ENCODE results near the gene TMEM163. TPM values are rescaled to one million over a fixed set of nuclear protein-coding genes. Genes with fewer than 3 reads are reported as not detected.

Gene TMEM163
- total RNA-seq, 1 donor from 2014 or later, result not detected

- TF ChIP-seq CTCF (IDR thresholded peaks at IDR 0.05; ENCODE audit: insufficient read depth, low read length, severe bottlenecking), result no peak
- DNase-seq (ENCODE audit: low read depth) (no peak), FAIRE-seq (no peak)
- Histone ChIP-seq H3K36me3 (ENCODE audit: control insufficient read depth, insufficient read depth, low read length) (peaks cover 1% of the 10 kb centered on the region), H3K4me3 (ENCODE audit: low read depth, low read length) (no peak overlapping the region), H3K27me3 (ENCODE audit: control insufficient read depth, insufficient read depth, low read length) (no peaks in the 10 kb centered on the region)
Observed at GRCh38 chr2:134448650-134449049, 270.1 kb downstream of the TMEM163 start.

- peaks cover 1% of the 10 kb centered on the region for H3K36me3 ChIP-seq (ENCODE audit: control insufficient read depth, insufficient read depth, low read length)
- H3K4me3 ChIP-seq (ENCODE audit: low read depth, low read length), result no peak overlapping the region
- no peak for DNase-seq (ENCODE audit: low read depth)
- FAIRE-seq, result no peak
- TF ChIP-seq CTCF (IDR thresholded peaks at IDR 0.05; ENCODE audit: insufficient read depth, low read length, severe bottlenecking), result no peak
- H3K27me3 ChIP-seq (ENCODE audit: control insufficient read depth, insufficient read depth, low read length), result no peaks in the 10 kb centered on the region
Observed at GRCh38 chr2:134447669-134448068, 271.1 kb downstream of the TMEM163 start.

- Histone ChIP-seq H3K27me3 (ENCODE audit: control insufficient read depth, insufficient read depth, low read length) (no peaks in the 10 kb centered on the region), H3K4me3 (ENCODE audit: low read depth, low read length) (no peak overlapping the region), H3K36me3 (ENCODE audit: control insufficient read depth, insufficient read depth, low read length) (peaks cover 1% of the 10 kb centered on the region)
- FAIRE-seq (no peak), DNase-seq (ENCODE audit: low read depth) (peak; percentile 46)
- no peak for TF ChIP-seq CTCF (IDR thresholded peaks at IDR 0.05; ENCODE audit: insufficient read depth, low read length, severe bottlenecking)
Observed at GRCh38 chr2:134446383-134447017, 272.3 kb downstream of the TMEM163 start.

- Histone ChIP-seq H3K4me3 (ENCODE audit: low read depth, low read length) (no peak overlapping the region), H3K27me3 (ENCODE audit: control insufficient read depth, insufficient read depth, low read length) (no peaks in the 10 kb centered on the region), H3K36me3 (ENCODE audit: control insufficient read depth, insufficient read depth, low read length) (peaks cover 1% of the 10 kb centered on the region)
- no peak for DNase-seq (ENCODE audit: low read depth)
- TF ChIP-seq CTCF (IDR thresholded peaks at IDR 0.05; ENCODE audit: insufficient read depth, low read length, severe bottlenecking), result no peak
- no peak for FAIRE-seq
Observed at GRCh38 chr2:134445985-134446382, 272.8 kb downstream of the TMEM163 start.

- Histone ChIP-seq H3K27me3 (ENCODE audit: control insufficient read depth, insufficient read depth, low read length) (no peaks in the 10 kb centered on the region), H3K36me3 (ENCODE audit: control insufficient read depth, insufficient read depth, low read length) (peaks cover 1% of the 10 kb centered on the region)
Observed at GRCh38 chr2:134445116-134445515, 273.7 kb downstream of the TMEM163 start.

More at GRCh38 chr2:134445116-134445515, 273.7 kb downstream of the TMEM163 start:
- TF ChIP-seq CTCF (IDR thresholded peaks at IDR 0.05; ENCODE audit: insufficient read depth, low read length, severe bottlenecking), result no peak
- DNase-seq (ENCODE audit: low read depth), result no peak
- no peak overlapping the region for H3K4me3 ChIP-seq (ENCODE audit: low read depth, low read length)
- no peak for FAIRE-seq
